ENCODE results near the gene CASP9.
"Not testable (repeated sequence)": the region's sequence is repeated elsewhere in the genome, so short reads cannot be mapped to it uniquely, and the experiment has no call there.

The CASP9 gene

GRCh38 chr1:15525050-15526020, 1.3 kb upstream of the CASP9 start:
- FAIRE-seq: no peak

GRCh38 chr1:15524283-15525049, 451 bp upstream of the CASP9 start:
- FAIRE-seq: no peak

- FAIRE-seq: no peak
Measured at GRCh38 chr1:15523104-15524020, 653 bp downstream of the CASP9 start.

GRCh38 chr1:15522551-15522950, 1.5 kb downstream of the CASP9 start:
- no peak for FAIRE-seq

- not testable (repeated sequence) for FAIRE-seq
Measured at GRCh38 chr1:15521206-15521906, 2.7 kb downstream of the CASP9 start.

- no peak for FAIRE-seq
Measured at GRCh38 chr1:15519625-15520024, 4.4 kb downstream of the CASP9 start.

DNA sequence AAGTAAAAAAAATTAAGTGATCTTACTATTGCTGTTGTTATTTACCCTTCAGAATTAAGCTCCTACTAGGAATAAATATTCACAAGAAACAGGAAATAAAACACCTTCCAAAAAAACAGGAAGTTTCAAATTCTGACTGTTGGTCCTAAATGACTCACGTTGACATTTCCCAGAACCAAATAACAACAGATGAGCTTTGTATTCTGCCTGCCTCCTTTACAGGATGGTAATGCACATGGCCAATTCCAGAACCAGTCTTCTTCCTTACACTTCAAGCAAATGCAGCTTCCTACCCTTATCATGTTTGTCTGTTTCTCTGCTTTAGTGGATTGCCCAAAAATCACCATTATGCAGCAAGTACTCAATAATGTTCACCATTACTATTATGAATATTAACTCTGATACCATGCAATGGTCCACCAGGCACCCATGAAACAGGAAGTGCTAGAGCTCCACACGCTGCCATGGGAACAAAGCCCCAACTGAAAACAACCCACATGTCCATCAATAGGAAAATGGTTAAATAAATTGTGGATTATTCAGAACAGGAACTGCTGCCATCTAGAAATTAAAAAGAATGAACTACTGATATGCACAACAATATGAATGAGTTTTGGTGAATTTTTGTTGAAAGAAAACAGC, 8.9 kb downstream of the CASP9 start:
- no peak for FAIRE-seq

DNA sequence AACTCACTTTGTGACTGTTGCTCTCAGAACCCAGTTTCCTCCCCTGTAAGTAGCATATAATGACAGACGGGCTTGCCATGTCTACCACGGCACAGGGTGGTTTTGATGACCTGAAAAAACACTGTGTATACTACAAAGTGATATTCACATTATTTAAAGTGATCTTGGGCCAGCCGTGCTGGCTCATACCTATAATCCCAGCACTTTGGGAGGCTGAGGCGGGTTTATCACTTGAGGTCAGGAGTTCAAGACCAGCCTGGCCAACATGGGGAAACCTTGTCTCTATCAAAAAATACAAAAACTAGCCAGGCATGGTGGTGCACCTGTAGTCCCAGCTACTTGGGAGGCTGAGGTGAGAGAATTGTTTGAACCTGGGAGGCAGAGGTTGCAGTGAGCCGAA, 9.5 kb downstream of the CASP9 start:
- not testable (repeated sequence) for FAIRE-seq

DNA sequence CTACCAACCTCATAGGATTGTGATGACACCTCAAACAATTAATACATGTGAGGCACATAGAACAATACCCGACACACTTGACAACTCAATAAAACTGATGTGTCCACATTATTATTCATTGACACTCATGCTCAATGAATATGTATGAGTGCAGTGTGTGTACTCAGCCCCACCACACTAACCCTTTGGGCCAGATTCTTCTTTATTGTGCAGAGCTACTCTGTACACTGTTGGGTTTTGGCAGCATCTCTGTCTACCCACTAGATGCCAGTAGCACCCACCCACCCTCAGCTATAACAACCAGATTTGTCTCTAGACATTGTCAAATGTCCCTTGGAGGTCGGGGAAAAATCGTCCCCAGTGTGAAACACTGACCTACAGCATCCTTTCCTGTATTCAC, 10.1 kb downstream of the CASP9 start:
- no peak for FAIRE-seq

GRCh38 chr1:15513192-15513591, 10.8 kb downstream of the CASP9 start:
- FAIRE-seq: no peak

DNA sequence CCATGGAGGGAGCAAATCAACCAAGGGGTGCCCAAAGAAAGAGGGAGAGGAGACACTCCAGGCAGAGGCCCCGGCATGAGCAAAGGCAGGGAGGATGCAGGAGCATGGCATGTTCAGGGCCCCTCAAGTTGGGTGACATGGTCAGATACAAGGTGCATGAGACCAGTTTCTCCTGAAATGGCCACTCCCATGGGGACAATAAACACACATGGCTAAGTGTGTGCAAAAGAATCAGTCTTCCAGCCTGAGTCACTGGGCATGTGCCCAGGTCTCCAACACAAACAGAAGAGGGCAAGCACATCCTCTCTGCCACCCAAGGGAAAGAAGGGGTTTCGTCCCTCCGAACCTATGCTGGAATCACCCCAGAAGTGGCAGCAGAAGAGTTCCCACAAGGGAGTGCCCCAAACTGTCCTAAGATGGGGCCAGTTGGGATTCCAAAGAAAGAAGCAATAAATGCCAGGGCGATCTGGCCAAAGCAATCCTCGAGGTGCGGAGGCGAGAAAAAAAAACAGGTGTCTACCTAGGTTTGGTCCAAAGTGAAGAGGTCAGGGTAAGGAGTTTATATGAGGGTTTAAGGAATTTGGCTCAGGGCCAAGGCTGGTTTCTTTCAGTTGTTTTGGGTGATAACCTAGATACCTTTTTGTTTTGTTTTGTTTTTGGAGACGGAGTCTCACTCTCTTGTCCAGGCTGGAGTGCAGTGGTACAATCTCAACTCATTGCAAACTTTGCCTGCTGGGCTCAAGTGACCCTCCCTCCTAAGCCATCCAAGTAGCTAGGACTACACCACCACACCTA, 13.2 kb downstream of the CASP9 start:
- FAIRE-seq: no peak

DNA sequence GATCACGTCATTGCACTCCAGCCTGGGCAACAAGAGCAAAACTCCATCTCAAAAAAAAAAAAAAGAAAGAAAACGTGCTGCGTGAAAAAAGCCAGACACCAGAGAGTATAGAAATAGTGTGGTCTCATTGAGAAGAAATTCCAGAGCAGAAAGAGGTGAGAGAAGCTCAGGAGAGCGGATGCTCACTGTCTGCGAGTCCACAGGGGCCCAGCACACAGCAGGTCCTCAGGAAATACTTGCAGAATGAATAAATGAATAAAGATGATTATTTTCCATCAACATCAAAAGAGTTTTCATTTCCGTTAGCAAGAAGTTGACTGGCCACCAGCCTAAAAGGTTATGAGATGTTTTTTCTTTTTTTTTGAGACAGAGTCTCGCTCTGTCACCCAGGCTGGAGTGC, 14.4 kb downstream of the CASP9 start:
- no peak for FAIRE-seq

- FAIRE-seq: no peak
Measured at GRCh38 chr1:15508700-15509487, 15.1 kb downstream of the CASP9 start.

GRCh38 chr1:15507278-15507677, 16.7 kb downstream of the CASP9 start:
- no peak for FAIRE-seq

DNA sequence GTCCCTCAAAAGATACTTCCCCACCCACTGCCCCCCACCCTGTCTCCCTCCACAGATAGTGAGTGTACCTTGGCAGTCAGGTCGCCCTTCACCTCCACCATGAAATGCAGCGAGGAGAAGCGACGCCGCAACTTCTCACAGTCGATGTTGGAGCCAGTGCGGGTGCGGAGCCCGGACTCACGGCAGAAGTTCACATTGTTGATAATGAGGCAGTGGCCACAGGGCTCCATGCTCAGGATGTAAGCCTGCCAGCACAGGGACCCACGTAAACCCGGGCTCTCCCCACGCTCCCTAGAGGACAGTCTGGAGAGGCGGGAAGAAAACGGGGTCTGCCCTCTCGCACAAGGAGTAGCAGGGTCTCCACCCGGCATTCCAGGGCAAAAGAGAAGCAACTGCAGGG, 17.2 kb downstream of the CASP9 start:
- FAIRE-seq: no peak

GRCh38 chr1:15504436-15504835, 19.6 kb downstream of the CASP9 start:
- no peak for FAIRE-seq

GRCh38 chr1:15501208-15502032, 22.6 kb downstream of the CASP9 start:
- FAIRE-seq: no peak

All from colon (tissue), 2 donors.